GM18499 (cell line): ENCODE measurements around the gene WDR33.
"Not testable (repeated sequence)": the region's sequence is repeated elsewhere in the genome, so short reads cannot be mapped to it uniquely, and the experiment has no call there.

Experiments
- ATAC-seq: cut with Tn5 transposase; IDR thresholded peaks from one replicate; pipeline ENCODE4 v1.9.1; 2021; ENCODE audit warnings: moderate number of reproducible peaks; ENCODE audit not compliant: insufficient read depth, unreplicated experiment

The WDR33 gene

GRCh38 chr2:127811397-127812321, 688 bp upstream of the WDR33 start:
- ATAC-seq, result no peak

GRCh38 chr2:127810156-127810618, 784 bp downstream of the WDR33 start:
- no peak for ATAC-seq

GRCh38 chr2:127807678-127808353, 3.2 kb downstream of the WDR33 start:
- no peak for ATAC-seq

GRCh38 chr2:127806860-127807259, 4.1 kb downstream of the WDR33 start:
- ATAC-seq, result not testable (repeated sequence)

GRCh38 chr2:127805491-127805890, 5.5 kb downstream of the WDR33 start:
- ATAC-seq, result no peak

GRCh38 chr2:127799926-127800325, 11.0 kb downstream of the WDR33 start:
- ATAC-seq, result no peak

GRCh38 chr2:127796389-127796788, 14.6 kb downstream of the WDR33 start:
- no peak for ATAC-seq

- ATAC-seq, result not testable (repeated sequence)
These were observed 16.1 kb downstream of the WDR33 start for GRCh38 chr2:127794901-127795300.

- no peak for ATAC-seq
These were observed 18.2 kb downstream of the WDR33 start for GRCh38 chr2:127792805-127793204.

GRCh38 chr2:127790694-127791529, 20.1 kb downstream of the WDR33 start:
- ATAC-seq, result no peak

GRCh38 chr2:127786048-127786809, 24.7 kb downstream of the WDR33 start:
- no peak for ATAC-seq

GRCh38 chr2:127784965-127785518, 25.9 kb downstream of the WDR33 start:
- ATAC-seq, result no peak

- ATAC-seq, result no peak
These were observed 27.9 kb downstream of the WDR33 start for GRCh38 chr2:127783101-127783500.

- no peak for ATAC-seq
These were observed 32.1 kb downstream of the WDR33 start for GRCh38 chr2:127778850-127779249.

GRCh38 chr2:127778447-127778846, 32.5 kb downstream of the WDR33 start:
- no peak for ATAC-seq

- ATAC-seq, result no peak
These were observed 34.7 kb downstream of the WDR33 start for GRCh38 chr2:127776122-127776780.

GRCh38 chr2:127771756-127772155, 39.2 kb downstream of the WDR33 start:
- ATAC-seq, result no peak

- no peak for ATAC-seq
These were observed 39.8 kb downstream of the WDR33 start for GRCh38 chr2:127770973-127771735.
